Subcutaneous adipose tissue (tissue), 4 donors: ENCODE data around the gene RIPK4. TPM values are rescaled to one million over a fixed set of nuclear protein-coding genes. Genes with fewer than 3 reads are reported as not detected.

Experiments used
- total RNA-seq, 4 donors: library from RNA; depleted of rRNA; stranded (reverse); fragments of >200 nt; gene quantifications; one replicate each; pipeline ENCODE4 v1.1.0, GENCODE V29; 2016
- TF ChIP-seq, protein P1 (sequence below): fragments of 450-650 bp; IDR thresholded peaks from one replicate; pipeline ENCODE4 v1.5.1; 2016; ENCODE audit warnings: low read depth, mild to moderate bottlenecking, control low read depth, antibody characterized with exemption, moderate library complexity

The RIPK4 gene
- total RNA-seq, 4 donors from 2014 or later = 0.16 TPM; not detected in 3

DNA sequence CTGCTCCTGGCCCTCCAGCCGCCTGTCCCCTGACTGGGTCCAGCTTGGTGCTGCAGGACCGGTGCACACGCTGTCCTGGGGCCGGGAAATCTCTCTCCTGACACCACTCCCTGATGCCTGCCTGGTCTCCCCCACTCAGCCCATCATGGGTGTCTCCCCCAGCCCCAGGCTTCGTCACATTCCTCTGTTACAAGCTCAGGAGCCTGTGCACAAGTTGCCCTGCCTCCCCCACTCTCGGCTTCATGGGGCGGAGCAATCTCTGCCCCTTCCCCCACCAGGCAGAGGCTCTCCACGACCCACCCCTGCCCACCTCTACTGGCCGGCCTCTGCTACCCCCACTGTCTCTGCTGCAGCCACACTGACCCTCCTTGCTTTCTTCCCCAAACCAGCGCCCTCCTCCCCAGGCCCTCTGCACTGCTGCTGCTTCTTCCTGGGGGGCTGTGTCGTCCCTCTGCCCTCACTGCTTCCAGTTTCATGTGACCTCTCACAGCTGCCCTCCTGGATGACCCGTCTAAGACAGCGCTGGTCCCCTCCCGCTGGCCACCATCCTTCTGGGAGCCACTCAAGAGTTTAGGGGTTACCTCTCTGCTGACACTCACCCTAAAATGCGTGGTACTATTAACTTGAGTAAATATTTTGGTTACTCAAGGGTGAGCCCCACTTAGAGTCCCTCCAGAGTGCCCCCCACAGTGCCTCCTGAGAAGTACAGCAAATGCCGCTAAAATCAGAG is 5.7 kb upstream of the RIPK4 start:
- TF ChIP-seq, protein P1, sequence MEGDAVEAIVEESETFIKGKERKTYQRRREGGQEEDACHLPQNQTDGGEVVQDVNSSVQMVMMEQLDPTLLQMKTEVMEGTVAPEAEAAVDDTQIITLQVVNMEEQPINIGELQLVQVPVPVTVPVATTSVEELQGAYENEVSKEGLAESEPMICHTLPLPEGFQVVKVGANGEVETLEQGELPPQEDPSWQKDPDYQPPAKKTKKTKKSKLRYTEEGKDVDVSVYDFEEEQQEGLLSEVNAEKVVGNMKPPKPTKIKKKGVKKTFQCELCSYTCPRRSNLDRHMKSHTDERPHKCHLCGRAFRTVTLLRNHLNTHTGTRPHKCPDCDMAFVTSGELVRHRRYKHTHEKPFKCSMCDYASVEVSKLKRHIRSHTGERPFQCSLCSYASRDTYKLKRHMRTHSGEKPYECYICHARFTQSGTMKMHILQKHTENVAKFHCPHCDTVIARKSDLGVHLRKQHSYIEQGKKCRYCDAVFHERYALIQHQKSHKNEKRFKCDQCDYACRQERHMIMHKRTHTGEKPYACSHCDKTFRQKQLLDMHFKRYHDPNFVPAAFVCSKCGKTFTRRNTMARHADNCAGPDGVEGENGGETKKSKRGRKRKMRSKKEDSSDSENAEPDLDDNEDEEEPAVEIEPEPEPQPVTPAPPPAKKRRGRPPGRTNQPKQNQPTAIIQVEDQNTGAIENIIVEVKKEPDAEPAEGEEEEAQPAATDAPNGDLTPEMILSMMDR = no peak

DNA sequence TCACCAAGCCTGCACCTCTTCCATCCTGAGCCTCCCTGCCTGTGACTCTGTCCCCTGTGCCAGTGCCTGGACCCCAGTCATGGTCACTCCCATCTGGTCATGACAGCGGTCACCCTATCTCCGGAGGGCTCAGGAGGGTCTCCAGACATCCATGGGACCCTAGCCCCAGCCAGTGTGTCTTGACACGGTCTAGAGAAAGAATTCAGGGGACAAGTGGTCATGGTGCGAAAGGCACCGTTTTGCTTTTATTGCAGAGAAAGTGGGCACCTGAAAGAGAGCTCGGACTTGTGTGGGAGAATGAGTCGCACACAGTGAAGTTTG is 4.7 kb upstream of the RIPK4 start:
- TF ChIP-seq, protein P1 = no peak

DNA sequence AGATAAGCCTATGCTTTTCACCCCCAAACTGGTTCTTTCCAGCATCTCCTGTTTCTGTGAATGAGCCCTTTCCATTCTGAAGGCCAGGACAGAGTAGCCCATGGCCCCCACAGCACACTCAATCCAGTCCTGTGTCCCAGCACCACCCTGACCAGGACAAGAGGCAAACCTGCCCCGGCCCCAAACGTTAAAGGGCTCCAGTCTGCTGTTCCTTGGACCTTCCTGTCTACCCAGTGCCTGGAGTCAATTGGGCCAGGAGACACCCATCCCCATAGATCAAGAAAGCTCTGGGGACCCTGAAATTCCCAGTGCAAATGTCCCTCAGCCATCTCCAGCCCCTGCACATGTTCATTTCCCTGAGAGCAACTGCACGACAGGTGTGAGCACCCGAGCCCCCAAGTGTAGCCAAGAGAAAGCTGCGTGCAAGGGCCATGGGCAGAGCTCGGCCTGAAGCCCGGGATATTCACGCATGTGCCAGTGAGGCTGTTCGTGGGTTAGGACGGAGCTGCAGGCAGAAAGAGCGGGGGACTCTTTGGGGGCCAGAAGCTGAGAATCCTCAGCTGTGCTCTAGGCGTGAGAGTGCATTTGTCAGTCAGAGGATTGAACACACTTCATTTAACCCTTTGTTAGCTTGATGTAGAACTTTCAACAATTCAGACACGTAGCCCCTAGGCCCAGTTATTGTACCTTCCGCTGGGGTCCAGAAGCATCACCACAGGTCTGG is 4.2 kb upstream of the RIPK4 start:
- TF ChIP-seq, protein P1 = no peak

DNA sequence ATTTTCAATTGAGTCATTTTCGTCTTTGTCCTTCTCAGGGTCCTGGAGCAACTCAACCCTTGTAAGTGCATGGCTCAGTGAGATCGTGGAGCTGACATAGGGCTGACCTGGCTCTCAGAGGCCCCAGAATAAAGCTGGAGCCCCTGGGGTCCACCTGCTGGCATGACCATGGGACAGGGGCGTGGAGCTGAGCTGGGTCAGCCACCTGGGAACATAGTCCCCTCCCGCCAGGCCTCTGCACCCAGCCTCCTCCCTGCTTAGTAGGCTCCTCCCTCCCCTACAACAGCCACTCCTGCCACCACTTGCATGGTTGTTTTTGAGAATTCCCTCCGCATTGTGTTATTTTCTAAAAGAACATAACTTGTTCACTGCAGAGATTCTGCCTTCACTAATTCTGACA is 3.1 kb upstream of the RIPK4 start:
- TF ChIP-seq, protein P1 = no peak

DNA sequence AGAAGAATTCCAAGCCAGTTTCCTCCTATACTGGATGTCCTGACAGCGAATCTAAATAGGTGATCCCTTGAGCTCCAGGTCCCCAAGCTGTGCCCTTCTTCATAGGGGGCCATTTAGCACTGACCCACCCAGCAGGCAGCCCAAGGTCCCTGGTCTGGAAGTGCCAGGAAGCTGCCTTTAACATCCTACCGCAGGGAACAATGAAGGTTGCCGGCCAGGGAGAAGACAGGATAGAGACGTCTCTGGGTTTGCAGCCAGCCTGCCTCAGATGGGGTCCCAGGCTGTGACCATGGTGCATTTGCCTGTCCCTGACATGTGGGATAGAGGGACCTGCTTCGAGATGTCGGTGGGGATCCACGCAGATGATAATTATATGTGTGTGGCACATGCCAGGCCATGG is 2.7 kb upstream of the RIPK4 start:
- TF ChIP-seq, protein P1 = no peak

DNA sequence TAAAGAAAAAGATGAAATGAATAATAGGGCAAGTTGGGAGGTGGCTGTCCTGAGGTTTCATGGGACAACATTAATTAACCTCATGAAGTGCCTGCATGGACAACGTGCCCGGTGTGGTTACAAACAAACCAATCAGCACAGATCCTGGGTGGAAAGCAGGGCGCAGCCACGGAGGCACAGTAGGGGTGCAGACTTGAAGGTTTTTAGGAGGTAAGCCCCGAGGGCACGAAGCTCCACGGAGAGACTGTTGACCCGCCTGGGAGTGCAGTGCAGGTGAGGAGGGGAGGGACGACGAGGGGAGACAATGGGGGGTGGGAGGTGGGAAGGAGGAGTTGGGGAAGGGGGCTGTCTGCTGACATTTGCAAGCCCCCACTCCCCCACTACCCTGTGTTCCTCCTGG is 2.3 kb upstream of the RIPK4 start:
- TF ChIP-seq, protein P1 = no peak

DNA sequence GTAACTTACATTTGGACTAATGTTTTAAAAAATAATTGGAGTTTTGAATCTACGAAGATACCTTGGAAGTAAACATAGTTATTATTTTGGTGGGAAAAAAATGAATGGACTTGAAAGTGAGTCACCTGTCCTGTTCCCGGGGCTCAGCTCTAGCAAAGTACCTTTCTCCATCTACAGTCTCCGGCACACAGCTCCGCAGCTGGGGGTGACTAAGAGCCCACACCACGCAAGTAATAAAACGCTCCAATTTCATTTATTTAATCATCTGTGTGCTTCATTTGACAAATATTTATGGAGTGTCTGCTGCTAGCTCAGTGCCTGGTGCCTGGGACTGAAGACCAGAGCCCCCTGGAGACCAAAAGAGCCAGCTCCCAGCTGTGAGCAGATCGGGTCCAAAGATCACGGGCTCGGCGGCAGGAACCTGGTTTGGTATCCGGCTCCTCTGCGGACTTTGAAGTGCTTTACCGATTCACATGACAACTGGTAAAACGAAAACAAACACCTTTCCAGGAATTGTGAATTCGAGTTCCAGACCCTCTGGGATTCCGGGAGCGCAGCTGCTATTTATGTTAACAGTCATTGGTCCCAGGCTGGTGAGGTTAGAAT is 1.7 kb upstream of the RIPK4 start:
- TF ChIP-seq, protein P1 = no peak
